Endothelial cell of umbilical vein (primary cell): Measurements from ENCODE around the gene GRAMD1B. TPM values are rescaled to one million over a fixed set of nuclear protein-coding genes. Genes with fewer than 3 reads are reported as not detected.

Source experiments
- BruUV-seq: library from RNA; stranded (reverse); fragments of 400-500 nt; replicated peaks from 2 replicates; lab custom pipeline; 2021; lab: Mats Ljungman, UMichigan
- CTCF ChIA-PET: fragments of 300-600, 350-600 bp; sonication (Branson Sonifier 250); formaldehyde crosslinking; loops from one replicate; lab custom pipeline; 2021; ENCODE audit warnings: antibody characterized with exemption, inconsistent platforms; lab: Charles Lee
- POLR2A ChIA-PET: fragments of 300-600, 350-600 bp; sonication (Branson Sonifier 250); formaldehyde crosslinking; loops from one replicate; lab custom pipeline; 2021; ENCODE audit warnings: antibody characterized with exemption, inconsistent platforms; lab: Charles Lee
- DNase-seq: peaks from one replicate; pipeline ENCODE4 v3.0.0-alpha.2; 2011; ENCODE audit warnings: low read depth, low spot score
- FAIRE-seq: peaks from 2 replicates; lab custom pipeline; 2011; peaks lifted over from hg19 to GRCh38; lab: Jason Lieb, UNC
- H2AFZ ChIP-seq: 2 replicates; pipeline ENCODE4 v1.6.0; 2012; ENCODE audit warnings: low read depth, low read length, control low read depth, inconsistent platforms
- H3K27ac ChIP-seq: 2 replicates; pipeline ENCODE4 v1.5.1; 2011; ENCODE audit warnings: low read depth, mild to moderate bottlenecking, control low read depth, low read length, moderate library complexity; ENCODE audit not compliant: insufficient read depth
- H3K27me3 ChIP-seq, 2 experiments: 2 replicates each; pipeline versions ENCODE4 v1.6.0 to v1.6.1; 2011; ENCODE audit warnings: low read length in 2 of 2, mixed read lengths in 1 of 2; ENCODE audit not compliant: control insufficient read depth in 2 of 2, insufficient read depth in 2 of 2
- H3K36me3 ChIP-seq, 2 experiments: 2 replicates in 1 of 2; 3 replicates in 1 of 2; pipeline ENCODE4 v1.5.1; 2011; ENCODE audit warnings: low read length in 2 of 2, mild to moderate bottlenecking in 1 of 2, moderate library complexity in 1 of 2; ENCODE audit not compliant: control insufficient read depth in 2 of 2, insufficient read depth in 2 of 2; ENCODE audit errors: extremely low read depth in 1 of 2
- H3K4me1 ChIP-seq: 3 replicates; pipeline ENCODE4 v1.5.1; 2011; ENCODE audit warnings: mild to moderate bottlenecking, low read length; ENCODE audit not compliant: control insufficient read depth, insufficient read depth; ENCODE audit errors: extremely low read depth
- H3K4me2 ChIP-seq: 2 replicates; pipeline ENCODE4 v1.6.1; 2011; ENCODE audit warnings: low read length, control low read depth, mixed read lengths; ENCODE audit not compliant: insufficient read depth
- H3K4me3 ChIP-seq, 3 experiments: fragments of 200-600 bp in 1 of 3; sonication (generic), shearing (Covaris generic) in 1 of 3; replicated peaks in 1 of 3; 2 replicates each; pipeline ENCODE4 v1.5.1; 2011 to 2016; ENCODE audit warnings: control low read depth in 3 of 3, low read length in 3 of 3, mild to moderate bottlenecking in 2 of 3, inconsistent platforms in 1 of 3, low read depth in 1 of 3, moderate library complexity in 1 of 3; ENCODE audit not compliant: insufficient read depth in 1 of 3
- H3K79me2 ChIP-seq: 2 replicates; pipeline ENCODE4 v1.6.0; 2012; ENCODE audit warnings: low read length, inconsistent platforms; ENCODE audit not compliant: control insufficient read depth, insufficient read depth
- H3K9ac ChIP-seq: replicated peaks from 2 replicates; pipeline ENCODE3; 2011; ENCODE audit warnings: low read length, control low read depth; ENCODE audit not compliant: insufficient read depth; ENCODE audit errors: extremely low read depth
- H3K9me1 ChIP-seq: replicated peaks from 3 replicates; pipeline ENCODE4 v1.6.0; 2011; ENCODE audit warnings: mild to moderate bottlenecking, low read length; ENCODE audit not compliant: control insufficient read depth, insufficient read depth; ENCODE audit errors: extremely low read depth
- H3K9me3 ChIP-seq: replicated peaks from 2 replicates; pipeline ENCODE4 v1.5.1; 2012; ENCODE audit warnings: low read length, inconsistent platforms; ENCODE audit not compliant: control insufficient read depth, insufficient read depth
- H4K20me1 ChIP-seq: replicated peaks from 2 replicates; pipeline ENCODE3; 2011; ENCODE audit warnings: mild to moderate bottlenecking, low read length; ENCODE audit not compliant: control insufficient read depth, insufficient read depth; ENCODE audit errors: extremely low read depth
- EZH2 ChIP-seq: IDR thresholded peaks from 2 replicates; pipeline ENCODE4 v1.6.1; 2012; ENCODE audit warnings: borderline replicate concordance, low read depth, mild to moderate bottlenecking, moderate library complexity, low read length, inconsistent platforms; ENCODE audit not compliant: severe bottlenecking
- FOS ChIP-seq: IDR thresholded peaks from 2 replicates; pipeline ENCODE4 v1.6.1; 2011; ENCODE audit warnings: mild to moderate bottlenecking, low read length, moderate library complexity, borderline replicate concordance; ENCODE audit not compliant: insufficient read depth
- GATA2 ChIP-seq: IDR thresholded peaks from 2 replicates; pipeline ENCODE4 v1.7.0; 2011; ENCODE audit warnings: low read depth, mild to moderate bottlenecking, moderate library complexity, mixed read lengths, low read length; ENCODE audit not compliant: insufficient read length, insufficient read depth
- JUN ChIP-seq: IDR thresholded peaks from 2 replicates; pipeline ENCODE4 v1.6.1; 2011; ENCODE audit warnings: borderline replicate concordance, low read depth; ENCODE audit not compliant: insufficient read length, insufficient read depth
- MYC ChIP-seq: IDR thresholded peaks from one replicate; pipeline ENCODE4 v1.6.1; 2011; ENCODE audit warnings: mild to moderate bottlenecking, low read depth, low read length
- POLR2A ChIP-seq: IDR thresholded peaks from 2 replicates; pipeline ENCODE4 v1.6.1; 2012; ENCODE audit warnings: low read depth, mild to moderate bottlenecking, control low read depth, low read length
- POLR2AphosphoS5 ChIP-seq: IDR thresholded peaks from 2 replicates; pipeline ENCODE4 v1.6.1; 2012; ENCODE audit warnings: low read depth, mild to moderate bottlenecking, control low read depth, low read length, moderate library complexity; ENCODE audit not compliant: insufficient read depth
- dilution Hi-C: fragments of 300-500 bp; cut with MboI; formaldehyde crosslinking; loops from one replicate; pipeline ENCODE4 v1.15.0; 2019; ENCODE audit warnings: low sequenced_read_pairs; ENCODE audit not compliant: extremely low pct_ligation_motif_present
- intact Hi-C: fragments of 100-400 bp; cut with micrococcal nuclease; formaldehyde crosslinking; loops from one replicate; pipeline ENCODE4 v1.10.0; 2022
- polyA plus RNA-seq, 4 experiments: library from polyadenylated mRNA; depleted of rRNA in 3 of 4; stranded (reverse) in 3 of 4; unstranded in 1 of 4; fragments of >200 nt; gene quantifications; 2 replicates each; pipeline versions ENCODE4 v1.2.1 to v1.2.3, GENCODE V29; 2011 to 2012; ENCODE audit warnings: missing spikeins in 1 of 4
- total RNA-seq: library from RNA; stranded (reverse); gene quantifications from 2 replicates; pipeline ENCODE4 v1.2.3, GENCODE V29; 2021
- TF ChIP-seq, protein P1 (sequence below): IDR thresholded peaks from 2 replicates; pipeline ENCODE4 v1.6.1; 2011; ENCODE audit not compliant: insufficient read depth, insufficient read length
- TF ChIP-seq, protein P2 (sequence below), 2 donors: IDR thresholded peaks; 1 replicate in 1 of 2; 2 replicates in 1 of 2; pipeline ENCODE4 v1.5.1; 2011; ENCODE audit warnings: low read length in 2 of 2, mild to moderate bottlenecking in 2 of 2, moderate library complexity in 2 of 2, control low read depth in 1 of 2, inconsistent platforms in 1 of 2, low read depth in 1 of 2; ENCODE audit not compliant: insufficient read depth in 1 of 2; ENCODE audit errors: extremely low read depth in 1 of 2

Gene GRAMD1B
- total and polyA plus RNA-seq, 2 donors (not counting 3 experiments of a cell fraction or from before 2014, with no cell fraction given) = 5.1 to 11.1 TPM

DNA sequence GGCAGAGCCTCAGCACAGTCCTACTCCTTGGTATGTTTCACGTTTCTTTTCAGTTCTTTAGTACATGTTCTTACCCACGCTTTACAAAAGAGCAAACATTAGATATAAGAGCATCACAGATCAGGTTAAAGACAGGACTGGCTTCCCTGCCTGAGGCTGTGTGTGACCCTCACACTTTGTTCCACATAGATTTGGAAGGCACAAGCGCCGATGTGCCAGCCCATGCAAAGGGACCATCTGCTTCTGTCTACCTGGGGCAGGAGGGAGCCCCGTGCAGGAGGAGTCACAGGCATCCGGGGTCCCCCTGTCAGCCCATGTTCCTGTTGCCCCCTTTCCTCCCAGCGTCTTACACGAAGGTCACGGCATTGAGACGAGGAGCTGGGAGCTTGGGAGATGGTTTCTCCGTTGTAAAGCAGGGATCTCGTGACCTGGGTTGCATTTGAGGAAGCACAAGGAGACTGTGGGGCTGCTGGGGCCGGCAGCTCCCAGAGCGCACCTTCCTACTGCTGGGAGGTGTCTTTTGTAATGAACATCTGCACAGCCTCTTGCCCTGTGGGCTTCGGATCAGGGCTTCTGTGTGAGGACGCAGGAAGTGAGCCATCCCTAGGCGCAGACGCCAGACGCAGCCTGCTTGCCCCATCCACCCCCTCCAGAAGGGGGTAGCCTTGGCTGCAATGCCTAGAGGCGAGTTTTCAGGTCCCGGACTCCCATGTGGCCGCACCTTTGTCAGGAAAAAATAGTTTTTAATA lies 151.8 kb downstream of the GRAMD1B start:
- Histone ChIP-seq H3K4me1 (peaks cover 9% of the 10 kb centered on the region), H3K9me3 (no peaks in the 10 kb centered on the region), H3K4me3 (no peak overlapping the region), H3K9ac (no peak overlapping the region), H3K27ac (no peak overlapping the region), H4K20me1 (no peaks in the 10 kb centered on the region), H3K36me3 (no peaks in the 10 kb centered on the region), H3K79me2 (no peaks in the 10 kb centered on the region), H3K9me1 (no peaks in the 10 kb centered on the region), H2AFZ (no peak overlapping the region), H3K4me2 (no peak overlapping the region), H3K27me3 (no peaks in the 10 kb centered on the region)
- TF ChIP-seq POLR2AphosphoS5 = no peak
- TF ChIP-seq, protein P1, sequence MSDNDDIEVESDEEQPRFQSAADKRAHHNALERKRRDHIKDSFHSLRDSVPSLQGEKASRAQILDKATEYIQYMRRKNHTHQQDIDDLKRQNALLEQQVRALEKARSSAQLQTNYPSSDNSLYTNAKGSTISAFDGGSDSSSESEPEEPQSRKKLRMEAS = no peak
- no peak for TF ChIP-seq MYC
- TF ChIP-seq EZH2 = no peak
- no peak for TF ChIP-seq GATA2
- TF ChIP-seq, protein P2, sequence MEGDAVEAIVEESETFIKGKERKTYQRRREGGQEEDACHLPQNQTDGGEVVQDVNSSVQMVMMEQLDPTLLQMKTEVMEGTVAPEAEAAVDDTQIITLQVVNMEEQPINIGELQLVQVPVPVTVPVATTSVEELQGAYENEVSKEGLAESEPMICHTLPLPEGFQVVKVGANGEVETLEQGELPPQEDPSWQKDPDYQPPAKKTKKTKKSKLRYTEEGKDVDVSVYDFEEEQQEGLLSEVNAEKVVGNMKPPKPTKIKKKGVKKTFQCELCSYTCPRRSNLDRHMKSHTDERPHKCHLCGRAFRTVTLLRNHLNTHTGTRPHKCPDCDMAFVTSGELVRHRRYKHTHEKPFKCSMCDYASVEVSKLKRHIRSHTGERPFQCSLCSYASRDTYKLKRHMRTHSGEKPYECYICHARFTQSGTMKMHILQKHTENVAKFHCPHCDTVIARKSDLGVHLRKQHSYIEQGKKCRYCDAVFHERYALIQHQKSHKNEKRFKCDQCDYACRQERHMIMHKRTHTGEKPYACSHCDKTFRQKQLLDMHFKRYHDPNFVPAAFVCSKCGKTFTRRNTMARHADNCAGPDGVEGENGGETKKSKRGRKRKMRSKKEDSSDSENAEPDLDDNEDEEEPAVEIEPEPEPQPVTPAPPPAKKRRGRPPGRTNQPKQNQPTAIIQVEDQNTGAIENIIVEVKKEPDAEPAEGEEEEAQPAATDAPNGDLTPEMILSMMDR (IDR thresholded peaks at IDR 0.05; ENCODE audit: extremely low read depth in 1 of 2, insufficient read depth in 1 of 2, low read depth in 1 of 2, low read length in 2 of 2) = no peak
- no peak for TF ChIP-seq POLR2A
- TF ChIP-seq JUN = no peak
- TF ChIP-seq FOS = no peak
- ChIA-PET CTCF (interaction anchor here (0.7 to 4.4 kb wide), 12 partner anchors 9 to 129 kb away, joined by 3 to 117 read pairs (median 7); no protein-coding TSS in a partner anchor), POLR2A (no interaction called here)
- intact Hi-C loops = no loop called here
- dilution Hi-C loops = no loop called here
- DNase-seq = no peak
- BruUV-seq = no TSS peak
- FAIRE-seq = no peak
